GM12891 (cell line): ENCODE measurements around the gene SLC49A3.

Source experiments
- DNase-seq: peaks from one replicate; pipeline ENCODE4 v3.0.0; 2011; ENCODE audit warnings: low spot score; ENCODE audit not compliant: insufficient read length
- FAIRE-seq: peaks from 2 replicates; lab custom pipeline; 2011; peaks lifted over from hg19 to GRCh38; lab: Jason Lieb, UNC
- PAX5 ChIP-seq: IDR thresholded peaks from 2 replicates; pipeline ENCODE4 v1.6.1; 2011; ENCODE audit warnings: low read length, moderate library complexity, mild to moderate bottlenecking; ENCODE audit not compliant: insufficient read depth, severe bottlenecking
- POLR2A ChIP-seq: IDR thresholded peaks from 2 replicates; pipeline ENCODE4 v1.6.1; 2011; ENCODE audit warnings: low read depth, low read length, control low read depth
- POLR2AphosphoS5 ChIP-seq: IDR thresholded peaks from 2 replicates; pipeline ENCODE4 v1.6.1; 2011; ENCODE audit warnings: low read depth, low read length, control low read depth
- POU2F2 ChIP-seq: IDR thresholded peaks from 2 replicates; pipeline ENCODE4 v1.6.1; 2011; ENCODE audit warnings: low read depth, mild to moderate bottlenecking, control low read depth, low read length, moderate library complexity
- SPI1 ChIP-seq: IDR thresholded peaks from 2 replicates; pipeline ENCODE4 v1.6.1; 2011; ENCODE audit warnings: low read depth, low read length, control low read depth
- TAF1 ChIP-seq: IDR thresholded peaks from 2 replicates; pipeline ENCODE4 v1.6.1; 2011; ENCODE audit warnings: low read depth, low read length, control low read depth

Gene SLC49A3

DNA sequence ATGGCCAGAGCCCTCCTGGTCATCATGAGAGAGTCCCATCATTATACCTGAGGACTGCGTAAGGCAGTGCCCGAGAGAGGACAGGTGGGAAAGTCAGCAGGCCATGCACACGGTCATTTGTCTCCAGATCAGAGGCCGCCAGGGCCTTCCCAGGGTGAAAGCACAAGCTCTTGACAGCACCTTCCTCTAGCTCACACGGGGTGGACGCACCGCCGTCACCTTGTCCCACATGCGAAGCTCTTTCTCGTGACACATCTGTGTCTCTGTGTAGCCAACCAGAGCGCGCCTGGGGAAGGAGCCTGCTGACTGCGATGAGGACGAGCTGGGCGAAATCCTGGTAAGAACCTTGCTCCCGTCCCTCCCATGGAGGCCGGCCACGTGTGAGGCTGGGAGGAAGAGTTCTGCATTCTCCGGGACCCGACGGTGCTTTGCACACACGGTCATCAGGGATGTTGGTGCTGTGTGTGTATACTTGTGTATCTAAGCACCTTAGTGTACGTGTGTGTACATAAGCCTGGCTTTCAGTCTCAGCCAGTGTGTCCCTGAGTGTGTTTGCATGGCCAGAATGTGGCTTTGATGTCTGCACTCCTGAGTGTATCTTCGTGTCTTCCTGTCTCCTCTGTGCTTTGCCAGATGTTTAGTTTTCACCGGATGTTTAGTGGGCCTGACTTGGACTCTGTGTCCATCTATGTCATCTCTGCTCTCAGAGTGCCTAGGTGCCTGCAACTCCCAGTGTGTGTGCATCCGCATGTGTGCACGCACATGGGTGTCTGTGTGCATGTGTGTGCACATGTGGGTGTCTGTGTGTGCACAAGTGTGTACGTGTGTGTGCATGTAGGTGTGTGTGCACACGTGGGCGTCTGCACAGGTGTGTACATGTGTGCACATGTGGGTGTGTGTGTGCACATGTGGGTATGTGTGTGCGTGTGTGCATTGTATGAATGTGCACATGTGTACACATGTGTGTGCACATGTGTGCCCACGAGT, 30.0 kb downstream of the SLC49A3 start:
- FAIRE-seq (no peak), DNase-seq (no peak)
- no peak for TF ChIP-seq PAX5
- no peak for TF ChIP-seq POLR2AphosphoS5
- TF ChIP-seq SPI1 = no peak
- TF ChIP-seq POLR2A = no peak
- TF ChIP-seq TAF1 = no peak

DNA sequence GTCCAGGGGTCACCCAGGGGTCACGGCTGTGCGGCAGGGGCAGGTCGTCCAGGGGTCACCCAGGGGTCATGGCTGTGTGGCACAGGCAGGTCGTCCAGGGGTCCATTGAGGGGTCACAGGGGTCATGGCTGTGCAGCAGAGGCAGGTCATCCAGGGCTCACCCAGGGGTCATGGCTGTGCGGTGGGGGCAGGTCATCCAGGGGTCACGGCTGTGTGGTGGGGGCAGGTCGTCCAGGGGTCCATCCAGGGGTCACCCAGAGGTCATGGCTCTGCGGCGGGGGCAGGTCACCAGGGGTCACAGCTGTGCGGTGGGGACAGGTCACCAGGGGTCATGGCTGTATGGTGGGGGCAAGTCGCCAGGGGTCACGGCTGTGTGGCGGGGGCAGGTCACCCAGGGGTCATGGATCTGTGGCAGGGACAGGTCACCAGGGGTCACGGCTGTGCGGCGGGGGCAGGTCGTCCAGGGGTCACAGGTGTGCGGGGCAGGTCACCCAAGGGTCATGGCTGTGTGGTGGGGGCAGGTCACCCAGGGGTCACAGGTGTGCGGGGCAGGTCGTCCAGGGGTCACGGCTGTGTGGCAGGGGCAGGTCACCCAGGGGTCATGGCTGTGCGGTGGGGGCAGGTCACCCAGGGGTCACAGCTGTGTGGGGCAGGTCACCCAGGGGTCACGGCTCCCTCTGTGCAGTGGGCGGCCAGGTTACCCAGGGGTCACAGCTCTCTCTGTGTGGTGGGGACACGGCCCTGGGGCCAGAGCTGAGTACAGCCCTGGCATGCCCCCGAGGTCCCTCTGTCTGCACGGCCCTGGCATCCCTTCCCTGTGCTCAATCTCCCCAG, 30.9 kb downstream of the SLC49A3 start:
- TF ChIP-seq TAF1 (no peak), POLR2A (no peak)
- no peak for DNase-seq
- FAIRE-seq = no peak

DNA sequence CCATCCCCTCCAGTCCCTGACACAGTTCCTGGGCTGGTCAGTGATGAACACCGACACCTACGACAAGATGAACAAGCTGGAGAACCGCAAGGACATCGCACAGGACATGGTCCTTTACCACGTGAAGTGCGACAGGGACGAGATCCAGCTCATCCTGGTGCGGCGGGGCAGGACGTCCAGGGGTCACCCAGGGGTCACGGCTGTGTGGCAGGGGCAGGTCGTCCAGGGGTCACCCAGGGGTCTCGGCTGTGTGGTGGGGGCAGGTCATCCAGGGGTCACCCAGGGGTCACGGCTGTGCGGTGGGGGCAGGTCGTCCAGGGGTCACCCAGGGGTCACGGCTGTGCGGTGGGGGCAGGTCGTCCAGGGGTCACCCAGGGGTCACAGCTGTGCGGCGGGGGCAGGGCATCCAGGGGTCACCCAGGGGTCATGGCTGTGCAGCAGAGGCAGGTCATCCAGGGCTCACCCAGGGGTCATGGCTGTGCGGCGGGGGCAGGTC, 31.6 kb downstream of the SLC49A3 start:
- DNase-seq (no peak), FAIRE-seq (no peak)
- no peak for TF ChIP-seq SPI1
- no peak for TF ChIP-seq PAX5

DNA sequence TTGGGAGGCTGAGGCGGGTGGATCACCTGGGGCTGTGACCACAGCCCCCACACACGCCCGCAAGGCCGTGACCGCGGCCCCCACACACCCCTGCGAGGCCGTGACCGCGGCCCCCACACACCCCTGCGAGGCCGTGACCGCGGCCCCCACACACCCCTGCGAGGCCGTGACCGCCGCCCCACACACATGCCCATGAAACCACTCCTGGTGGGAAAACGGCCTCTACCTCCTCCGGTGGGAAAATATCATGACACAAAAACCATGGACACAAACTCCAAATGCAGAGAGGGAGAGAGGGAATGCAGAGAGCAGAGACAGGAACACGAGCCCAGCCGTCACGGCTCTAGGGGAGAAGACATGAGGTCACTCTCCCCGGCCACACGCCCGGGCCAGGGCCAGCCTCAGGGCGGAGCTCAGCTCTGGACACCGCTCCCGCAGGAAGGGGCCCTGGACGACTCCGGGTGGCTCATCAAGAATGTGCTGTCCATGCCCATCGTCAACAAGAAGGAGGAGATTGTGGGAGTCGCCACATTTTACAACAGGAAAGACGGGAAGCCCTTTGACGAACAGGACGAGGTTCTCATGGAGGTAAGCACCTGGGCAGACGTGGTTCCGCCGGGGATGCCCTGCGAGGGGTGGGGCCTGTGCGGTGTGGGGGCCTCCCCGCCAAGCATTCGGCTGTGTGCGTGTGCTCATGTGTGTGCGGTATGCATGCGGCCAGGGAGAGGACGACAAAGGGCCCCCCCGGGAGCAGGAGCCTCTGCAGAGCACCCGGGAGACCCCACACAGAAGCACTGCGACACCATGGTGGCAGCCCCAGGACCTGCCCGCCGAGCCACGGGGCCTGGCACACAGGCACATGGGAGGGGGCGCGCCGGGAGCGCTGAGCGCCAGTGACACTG, 32.3 kb downstream of the SLC49A3 start:
- no peak for FAIRE-seq
- no peak for DNase-seq
- no peak for TF ChIP-seq POU2F2
- TF ChIP-seq POLR2AphosphoS5 = no peak
- no peak for TF ChIP-seq PAX5
- TF ChIP-seq TAF1 = no peak
- no peak for TF ChIP-seq POLR2A
- no peak for TF ChIP-seq SPI1

DNA sequence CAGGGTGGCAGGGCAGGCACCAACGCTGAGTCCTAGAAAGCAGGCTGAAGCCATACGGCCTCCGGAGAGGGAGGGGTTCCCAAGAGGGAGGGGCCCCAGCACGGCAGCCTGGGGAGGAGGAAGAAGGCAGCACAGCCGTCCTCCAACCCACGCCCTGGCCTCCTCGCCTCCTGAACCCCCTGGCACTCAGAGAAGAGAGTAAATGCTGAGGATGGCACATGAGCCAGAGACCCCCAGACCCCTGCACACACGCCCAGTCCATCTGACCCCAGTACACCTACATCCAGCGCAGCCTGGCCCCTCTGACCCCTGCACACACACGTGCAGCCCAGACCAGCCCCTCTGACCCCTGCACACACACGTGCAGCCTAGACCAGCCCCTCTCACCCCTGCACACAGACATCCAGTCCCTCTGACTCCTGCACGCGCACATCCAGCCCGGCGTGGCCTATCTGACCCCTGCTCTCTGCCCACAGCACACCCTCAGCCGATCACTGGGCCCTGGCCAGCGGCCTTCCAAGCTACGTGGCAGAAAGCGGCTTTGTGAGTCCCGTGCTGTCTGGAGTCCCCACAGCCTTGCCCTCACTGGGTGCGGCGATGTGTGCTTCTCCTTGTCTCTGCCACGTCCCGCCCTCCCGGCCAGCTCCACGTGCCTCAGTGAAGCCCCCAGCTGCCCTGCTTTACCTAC, 33.3 kb downstream of the SLC49A3 start:
- no peak for DNase-seq

DNA sequence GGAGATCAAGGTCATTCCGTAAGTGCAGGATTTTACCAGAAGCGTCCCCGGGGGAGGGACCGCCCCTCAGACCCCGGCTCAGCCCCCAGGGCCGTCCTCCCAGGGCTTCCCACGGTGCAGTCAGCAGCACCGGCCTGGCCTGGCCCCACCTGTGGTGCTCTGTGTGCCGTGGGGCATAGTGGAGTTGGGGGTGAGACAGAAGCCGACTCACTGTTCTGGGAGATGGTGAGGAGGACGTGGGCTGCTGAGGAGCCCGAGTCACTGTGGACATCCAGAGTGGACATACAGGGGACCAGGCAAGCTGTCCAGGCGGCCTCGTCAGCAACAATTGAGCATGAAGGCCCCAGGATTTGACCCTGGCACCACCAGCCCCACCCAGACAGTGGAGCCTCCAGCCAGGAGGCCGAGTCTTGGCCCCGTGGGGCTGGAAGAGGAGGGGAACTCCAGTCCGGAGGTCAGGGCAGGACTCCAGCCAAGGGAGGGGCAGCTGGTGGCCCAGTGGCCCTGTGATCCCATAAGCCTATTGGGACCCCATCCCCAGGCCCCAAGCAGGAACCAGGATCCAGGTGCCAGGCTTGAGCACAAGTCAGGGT, 34.0 kb downstream of the SLC49A3 start:
- no peak for TF ChIP-seq POLR2AphosphoS5
- TF ChIP-seq POU2F2 = no peak
- no peak for TF ChIP-seq SPI1
- no peak for TF ChIP-seq POLR2A
- no peak for TF ChIP-seq PAX5
- FAIRE-seq (no peak), DNase-seq (no peak)

More for the DNA sequence above, 33.3 kb downstream of the SLC49A3 start:
- no peak for FAIRE-seq
- TF ChIP-seq SPI1 (no peak), TAF1 (no peak), PAX5 (no peak), POLR2A (no peak), POLR2AphosphoS5 (no peak), POU2F2 (no peak)

DNA sequence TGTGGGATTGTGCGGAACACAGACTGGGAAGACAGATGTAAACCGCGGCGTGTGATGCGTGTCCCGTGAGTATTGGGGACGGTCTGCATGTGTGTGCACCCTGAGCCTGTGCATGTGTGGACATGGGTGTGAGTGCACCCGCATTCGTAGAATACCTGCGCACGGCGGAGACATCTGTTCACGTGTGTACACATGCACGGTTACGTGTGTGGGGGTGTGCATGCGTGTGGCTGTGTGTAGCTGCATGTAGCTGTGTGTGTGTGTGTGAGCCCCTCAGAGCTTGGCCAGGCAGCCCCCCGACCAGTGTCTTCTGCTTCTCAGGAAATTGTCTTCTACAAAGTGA, 34.5 kb downstream of the SLC49A3 start:
- TF ChIP-seq POLR2AphosphoS5 (no peak), POU2F2 (no peak), PAX5 (no peak), SPI1 (no peak), POLR2A (no peak), TAF1 (no peak)
- DNase-seq = no peak
- no peak for FAIRE-seq

DNA sequence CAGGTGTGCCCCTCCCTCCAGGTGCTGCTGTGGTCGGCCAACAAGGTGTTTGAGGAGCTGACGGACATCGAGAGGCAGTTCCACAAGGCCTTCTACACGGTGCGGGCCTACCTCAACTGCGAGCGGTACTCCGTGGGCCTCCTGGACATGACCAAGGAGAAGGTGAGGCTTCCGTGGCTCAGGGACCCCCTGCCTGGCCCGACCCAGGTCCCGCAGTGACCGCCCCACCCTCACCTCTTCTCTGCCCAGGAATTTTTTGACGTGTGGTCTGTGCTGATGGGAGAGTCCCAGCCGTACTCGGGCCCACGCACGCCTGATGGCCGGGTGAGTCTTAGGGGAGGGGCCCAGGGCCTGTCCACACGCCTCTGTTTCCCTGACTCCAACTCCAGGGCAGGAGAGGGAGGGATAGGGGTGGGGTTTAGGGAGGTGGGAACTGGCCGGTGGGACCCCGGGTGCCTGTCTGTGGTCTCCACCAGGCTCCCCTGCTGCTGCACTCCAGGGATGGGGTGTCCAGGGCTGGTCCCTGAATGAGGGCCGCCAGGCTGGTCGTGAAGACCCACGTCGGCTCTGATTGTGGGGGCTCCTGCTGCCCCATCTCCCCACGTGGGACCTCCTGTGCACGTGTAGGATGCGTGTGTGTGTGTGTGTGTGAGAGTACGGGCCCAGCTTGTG, 35.0 kb downstream of the SLC49A3 start:
- no peak for TF ChIP-seq POU2F2
- no peak for TF ChIP-seq POLR2A
- no peak for TF ChIP-seq SPI1
- no peak for TF ChIP-seq TAF1
- no peak for FAIRE-seq

More for the DNA sequence above, 35.0 kb downstream of the SLC49A3 start:
- no peak for DNase-seq
